CD4-positive, alpha-beta T cell (primary cell): Measurements from ENCODE around the gene HAP1. TPM values are rescaled to one million over a fixed set of nuclear protein-coding genes. Genes with fewer than 3 reads are reported as not detected.

Source experiments
- ATAC-seq: fragments of 200-7000 bp; cut with Tn5 transposase; one replicate; pipeline ENCODE4 v1.10.0; 2022; ENCODE audit warnings: mild to moderate bottlenecking; ENCODE audit not compliant: poor library complexity
- CTCF ChIA-PET: fragments of 350-600 bp; sonication (Branson Sonifier 250); formaldehyde crosslinking; loops from one replicate; lab custom pipeline; 2021; ENCODE audit warnings: antibody characterized with exemption, inconsistent platforms; lab: Charles Lee
- POLR2A ChIA-PET: fragments of 350-600 bp; sonication (Branson Sonifier 250); formaldehyde crosslinking; loops from one replicate; lab custom pipeline; 2021; ENCODE audit warnings: antibody characterized with exemption, inconsistent platforms; lab: Charles Lee
- DNase-seq, 14 experiments: peaks; one replicate each; pipeline ENCODE4 v3.0.0-alpha.2; 2013 to 2020; ENCODE audit warnings: mixed read lengths in 2 of 14
- H3K27ac ChIP-seq, 2 donors: one replicate each; pipeline versions ENCODE4 v1.5.1 to v1.7.0; 2013; ENCODE audit warnings: low read length in 2 of 2, low read depth in 1 of 2, mild to moderate bottlenecking in 1 of 2
- H3K27me3 ChIP-seq, 2 experiments: 1 replicate in 1 of 2; 2 replicates in 1 of 2; pipeline versions ENCODE4 v1.6.1 to v1.7.0; 2013; ENCODE audit warnings: low read length in 2 of 2, control low read depth in 1 of 2, mild to moderate bottlenecking in 1 of 2, moderate library complexity in 1 of 2; ENCODE audit not compliant: insufficient read depth in 2 of 2, control insufficient read depth in 1 of 2
- H3K36me3 ChIP-seq: one replicate; pipeline ENCODE4 v1.6.1; 2013; ENCODE audit warnings: low read length, control low read depth; ENCODE audit not compliant: insufficient read depth
- H3K4me1 ChIP-seq: one replicate; pipeline ENCODE4 v1.6.1; 2013; ENCODE audit warnings: low read length, control low read depth; ENCODE audit not compliant: insufficient read depth
- H3K4me3 ChIP-seq: one replicate; pipeline ENCODE4 v1.5.1; 2013; ENCODE audit warnings: mild to moderate bottlenecking, low read length, moderate library complexity
- H3K9me3 ChIP-seq, 2 experiments: 1 replicate in 1 of 2; 2 replicates in 1 of 2; pipeline versions ENCODE4 v1.6.1 to v1.7.0; 2013; ENCODE audit warnings: low read length in 2 of 2, mild to moderate bottlenecking in 2 of 2, control low read depth in 1 of 2, moderate library complexity in 1 of 2; ENCODE audit not compliant: control insufficient read depth in 1 of 2, insufficient read depth in 1 of 2
- H3K27ac Mint-ChIP-seq: one replicate; pipeline ENCODE4 v1.8.0; 2020; ENCODE audit warnings: mixed read lengths
- H3K27me3 Mint-ChIP-seq: one replicate; pipeline ENCODE4 v1.8.0; 2021; ENCODE audit warnings: mixed read lengths
- H3K36me3 Mint-ChIP-seq: one replicate; pipeline ENCODE4 v1.8.0; 2021; ENCODE audit warnings: low read depth, mixed read lengths
- H3K4me1 Mint-ChIP-seq: one replicate; pipeline ENCODE4 v1.8.0; 2021; ENCODE audit warnings: low read depth, mixed read lengths
- H3K4me3 Mint-ChIP-seq: one replicate; pipeline ENCODE4 v1.8.0; 2020; ENCODE audit warnings: mild to moderate bottlenecking, mixed read lengths
- H3K9me3 Mint-ChIP-seq: one replicate; pipeline ENCODE4 v1.8.0; 2020; ENCODE audit warnings: mixed read lengths
- CTCF ChIP-seq: fragments of 200-600 bp; IDR thresholded peaks from one replicate; pipeline ENCODE4 v1.8.0; 2022; ENCODE audit warnings: antibody characterized with exemption, mild to moderate bottlenecking
- intact Hi-C, 2 experiments: fragments of 100-400 bp; cut with DNase I in 1 of 2; cut with micrococcal nuclease in 1 of 2; formaldehyde crosslinking; loops; one replicate each; pipeline versions ENCODE4 v1.15.1 to v1.9.0; 2023 to 2025; cut with DNase I, micrococcal nuclease
- total RNA-seq, 174 experiments: library from RNA in 2 of 174; stranded (reverse) in 2 of 174; gene quantifications; one replicate each; pipeline ENCODE4 v1.2.3 and lab custom pipeline; 2021 to 2026

The HAP1 gene
- total RNA-seq, 2 experiments from 2014 or later, result 0.11 TPM; not detected in 1

- H3K4me3 Mint-ChIP-seq, result no peak overlapping the region
- no peaks in the 10 kb centered on the region for H3K4me1 ChIP-seq
- no peak overlapping the region for H3K27ac ChIP-seq
- no peaks in the 10 kb centered on the region for H3K36me3 ChIP-seq
- POLR2A ChIA-PET, result no interaction called here
- DNase-seq, result peak in 1 of 14 experiments; percentile 23
- H3K4me3 ChIP-seq, result no peak overlapping the region
- no peak for TF ChIP-seq CTCF
- H3K27ac Mint-ChIP-seq, result no peak overlapping the region
- intact Hi-C loops, result no loop called here
- no peaks in the 10 kb centered on the region for H3K36me3 Mint-ChIP-seq
- H3K9me3 Mint-ChIP-seq, result no peaks in the 10 kb centered on the region
- CTCF ChIA-PET, result interaction anchor here (0.6 kb wide), 1 partner anchor 48 kb away, joined by 4 read pairs; no protein-coding TSS in a partner anchor
- H3K9me3 ChIP-seq, result no peaks in the 10 kb centered on the region
- peaks cover 0 to 2% of the 10 kb centered on the region in 2 experiments for H3K27me3 ChIP-seq
- no peaks in the 10 kb centered on the region for H3K4me1 Mint-ChIP-seq
- no peak for ATAC-seq
- peaks cover 6% of the 10 kb centered on the region for H3K27me3 Mint-ChIP-seq
Measured at GRCh38 chr17:41710472-41711090, 23.9 kb downstream of the HAP1 start.

- ChIA-PET CTCF (interaction anchor here (0.7 to 1.5 kb wide), 2 partner anchors 12 to 985 kb away, joined by 3 to 5 read pairs; no protein-coding TSS in a partner anchor), POLR2A (interaction anchor here (0.6 to 0.9 kb wide), 2 partner anchors 12 to 19 kb away, joined by 3 read pairs; no protein-coding TSS in a partner anchor)
- H3K27me3 Mint-ChIP-seq, result peaks cover 6% of the 10 kb centered on the region
- ATAC-seq (no peak), DNase-seq (no peak)
- no peak overlapping the region for H3K4me3 ChIP-seq
- peaks cover 0 to 2% of the 10 kb centered on the region in 2 experiments for H3K27me3 ChIP-seq
- H3K27ac Mint-ChIP-seq, result no peak overlapping the region
- TF ChIP-seq CTCF, result no peak
- no peaks in the 10 kb centered on the region for H3K4me1 ChIP-seq
- H3K27ac ChIP-seq, result no peak overlapping the region
- no peaks in the 10 kb centered on the region for H3K9me3 Mint-ChIP-seq
- intact Hi-C loops, result no loop called here
- no peaks in the 10 kb centered on the region for H3K36me3 ChIP-seq
- no peaks in the 10 kb centered on the region for H3K9me3 ChIP-seq
- H3K4me3 Mint-ChIP-seq, result no peak overlapping the region
- no peaks in the 10 kb centered on the region for H3K4me1 Mint-ChIP-seq
- H3K36me3 Mint-ChIP-seq, result no peaks in the 10 kb centered on the region
Measured at GRCh38 chr17:41707803-41708669, 26.4 kb downstream of the HAP1 start.

GRCh38 chr17:41705271-41705991 is 29.0 kb downstream of the HAP1 start:
- no peak for TF ChIP-seq CTCF
- no peak for ATAC-seq
- no peak for DNase-seq
- H3K36me3 Mint-ChIP-seq, result no peaks in the 10 kb centered on the region
- no peak overlapping the region for H3K27ac Mint-ChIP-seq
- H3K4me1 Mint-ChIP-seq, result peaks cover 6% of the 10 kb centered on the region
- no peak overlapping the region for H3K27ac ChIP-seq
- no peaks in the 10 kb centered on the region for H3K36me3 ChIP-seq
- H3K4me1 ChIP-seq, result peaks cover 3% of the 10 kb centered on the region
- intact Hi-C loops, result no loop called here
- H3K27me3 Mint-ChIP-seq, result peaks cover 6% of the 10 kb centered on the region
- no peak overlapping the region for H3K4me3 Mint-ChIP-seq
- H3K9me3 ChIP-seq, result no peaks in the 10 kb centered on the region
- CTCF ChIA-PET, result interaction anchor here (1.0 to 1.3 kb wide), 2 partner anchors 9 to 43 kb away, joined by 3 read pairs; no protein-coding TSS in a partner anchor
- POLR2A ChIA-PET, result interaction anchor here (0.6 to 2.3 kb wide), 2 partner anchors 17 to 624 kb away, joined by 4 to 12 read pairs; partner anchors contain the start of gene EIF1
- no peaks in the 10 kb centered on the region for H3K27me3 ChIP-seq
- H3K4me3 ChIP-seq, result no peak overlapping the region
- H3K9me3 Mint-ChIP-seq, result no peaks in the 10 kb centered on the region
